HepG2 (cell line): Measurements from ENCODE around the gene RARA. TPM values are rescaled to one million over a fixed set of nuclear protein-coding genes. Genes with fewer than 3 reads are reported as not detected.

Experiments used
- ATAC-seq: fragments of 200-7000 bp; cut with Tn5 transposase; 3 replicates; pipeline ENCODE4 v1.9.1; 2020; ENCODE audit warnings: mild to moderate bottlenecking, moderate library complexity
- BruUV-seq: library from RNA; stranded (reverse); fragments of 400-500 nt; replicated peaks from 2 replicates; lab custom pipeline; 2021; lab: Mats Ljungman, UMichigan
- CTCF ChIA-PET: fragments of 300-600 bp; formaldehyde crosslinking; extraction: SDS; loops from one replicate; lab custom pipeline; 2021; ENCODE audit warnings: low total read pairs, inconsistent platforms, low intra/inter-chr PET ratio; lab: Yijun Ruan, JAX
- POLR2A ChIA-PET: fragments of 350-600 bp; sonication (Branson Sonifier 250); formaldehyde crosslinking; loops from one replicate; lab custom pipeline; 2020; ENCODE audit warnings: antibody characterized with exemption, inconsistent platforms; lab: Yijun Ruan, JAX
- DNase-seq: peaks from one replicate; pipeline ENCODE4 v3.0.0-alpha.2; 2015; ENCODE audit warnings: low spot score
- FAIRE-seq: peaks from 3 replicates; lab custom pipeline; 2011; peaks lifted over from hg19 to GRCh38; lab: Jason Lieb, UNC
- H2AFZ ChIP-seq: one replicate; pipeline ENCODE4 v1.6.1; 2011; ENCODE audit warnings: low read length, inconsistent platforms
- H3K27ac ChIP-seq: fragments of 300-600 bp; 3 replicates; pipeline ENCODE4 v1.8.0; 2011; ENCODE audit warnings: mixed run types, mild to moderate bottlenecking, mixed read lengths, low read length, inconsistent platforms; ENCODE audit not compliant: insufficient read depth; ENCODE audit errors: extremely low read length
- H3K27me3 ChIP-seq, 2 experiments: fragments of 200-600 bp in 1 of 2; 2 replicates in 1 of 2; 3 replicates in 1 of 2; pipeline versions ENCODE4 v1.6.0 to v1.8.0; 2011; ENCODE audit warnings: low read length in 2 of 2, mild to moderate bottlenecking in 2 of 2, moderate library complexity in 2 of 2, inconsistent platforms in 1 of 2; ENCODE audit not compliant: insufficient read depth in 2 of 2, control insufficient read depth in 1 of 2
- H3K36me3 ChIP-seq, 2 experiments: fragments of 200-600 bp in 1 of 2; replicated peaks in 1 of 2; 2 replicates in 1 of 2; 3 replicates in 1 of 2; pipeline versions ENCODE4 v1.5.1 to v1.8.0; 2011; ENCODE audit warnings: low read length in 2 of 2, inconsistent platforms in 1 of 2; ENCODE audit not compliant: insufficient read depth in 2 of 2, control insufficient read depth in 1 of 2
- H3K4me1 ChIP-seq: 2 replicates; pipeline ENCODE4 v1.5.1; 2012; ENCODE audit warnings: low read length, inconsistent platforms; ENCODE audit not compliant: insufficient read depth
- H3K4me2 ChIP-seq: 2 replicates; pipeline ENCODE4 v1.6.0; 2011; ENCODE audit warnings: low read depth, low read length, inconsistent platforms
- H3K4me3 ChIP-seq, 3 experiments: fragments of 200-600 bp in 1 of 3; sonication (generic), shearing (Covaris generic) in 1 of 3; replicated peaks in 1 of 3; 2 replicates each; pipeline ENCODE4 v1.5.1; 2011 to 2016; ENCODE audit warnings: low read length in 3 of 3, inconsistent platforms in 2 of 3, low read depth in 2 of 3, mild to moderate bottlenecking in 2 of 3, control low read depth in 1 of 3, mixed read lengths in 1 of 3; ENCODE audit not compliant: insufficient read depth in 1 of 3
- H3K79me2 ChIP-seq: one replicate; pipeline ENCODE4 v1.6.1; 2011; ENCODE audit warnings: low read length, inconsistent platforms; ENCODE audit not compliant: insufficient read depth
- H3K9ac ChIP-seq: 2 replicates; pipeline ENCODE4 v1.6.0; 2011; ENCODE audit warnings: mild to moderate bottlenecking, low read depth, low read length, inconsistent platforms; ENCODE audit not compliant: insufficient read depth
- H3K9me3 ChIP-seq: 2 replicates; pipeline ENCODE4 v1.5.1; 2012; ENCODE audit warnings: mild to moderate bottlenecking, low read length
- H4K20me1 ChIP-seq: 2 replicates; pipeline ENCODE4 v1.6.0; 2011; ENCODE audit warnings: inconsistent platforms, mild to moderate bottlenecking, low read length, moderate library complexity; ENCODE audit not compliant: insufficient read depth
- ATF7 ChIP-seq, 2 experiments: fragments of 450-650 bp in 1 of 2; sonication (generic) in 1 of 2; formaldehyde crosslinking in 1 of 2; IDR thresholded peaks; 2 replicates each; pipeline versions ENCODE4 v1.4.0 to v1.6.1; 2016 to 2020; ENCODE audit warnings: antibody characterized with exemption in 1 of 2, mild to moderate bottlenecking in 1 of 2, missing genetic modification reagents in 1 of 2
- MBNL3 ChIP-seq: fragments of 250-450 bp; sonication (Bioruptor Pico); conservative IDR thresholded peaks from 2 replicates; pipeline ENCODE4 v1.8.0; 2022; ENCODE audit warnings: mild to moderate bottlenecking, inconsistent platforms
- PLSCR1 ChIP-seq: sonication (generic); formaldehyde crosslinking; IDR thresholded peaks from 2 replicates; pipeline ENCODE4 v1.5.0; 2020; ENCODE audit warnings: missing genetic modification reagents, mild to moderate bottlenecking, borderline replicate concordance
- TBX2 ChIP-seq: sonication (generic); formaldehyde crosslinking; IDR thresholded peaks from 2 replicates; pipeline ENCODE4 v1.5.0; 2020; ENCODE audit warnings: missing genetic modification reagents, mild to moderate bottlenecking, borderline replicate concordance
- ZNF580 ChIP-seq: IDR thresholded peaks from 2 replicates; pipeline ENCODE4 v1.6.1; 2016; ENCODE audit warnings: low read depth, borderline replicate concordance
- ZNF609 ChIP-seq: sonication (generic); formaldehyde crosslinking; IDR thresholded peaks from 2 replicates; pipeline ENCODE4 v1.4.0; 2020; ENCODE audit warnings: mild to moderate bottlenecking, missing genetic modification reagents, borderline replicate concordance
- ZSCAN20 ChIP-seq: sonication (generic); formaldehyde crosslinking; IDR thresholded peaks from 2 replicates; pipeline ENCODE4 v1.4.0; 2020; ENCODE audit warnings: missing genetic modification reagents, mild to moderate bottlenecking, borderline replicate concordance
- WGBS: methylation state at CpG from one replicate; pipeline ENCODE4 v1.1.6; 2017; ENCODE audit warnings: low lambda C conversion rate; 5-methylcytosine and 5-hydroxymethylcytosine counted together
- in situ Hi-C: cut with HindIII; loops from 2 replicates; pipeline ENCODE4 v1.10.0; 2017; ENCODE audit warnings: low pct_unique_long_range_greater_than_20kb; ENCODE audit not compliant: extremely low pct_ligation_motif_present
- intact Hi-C: fragments of 100-400 bp; cut with micrococcal nuclease; formaldehyde crosslinking; loops from one replicate; pipeline ENCODE4 v1.10.0; 2022; ENCODE audit not compliant: unreplicated experiment
- polyA plus RNA-seq, 8 experiments: library from polyadenylated mRNA; depleted of rRNA in 3 of 8; stranded (reverse) in 7 of 8; unstranded in 1 of 8; fragments of >200 nt; fragmentation: Illumina TruSeq in 4 of 8; extraction: Trizol in 4 of 8; gene quantifications; 2 replicates each; pipeline versions ENCODE4 v1.2.1 to v1.2.3, GENCODE V29; 2011 to 2016; ENCODE audit warnings: low read depth in 4 of 8, missing spikeins in 1 of 8, mixed read lengths in 1 of 8; ENCODE audit not compliant: insufficient read depth in 1 of 8
- total RNA-seq, 5 experiments: library from RNA; depleted of rRNA; stranded (reverse); fragments of >200 nt; fragmentation: Illumina TruSeq; extraction: Trizol; gene quantifications; 2 replicates each; pipeline ENCODE4 v1.2.3, GENCODE V29; 2016; ENCODE audit warnings: low read depth in 1 of 5

Gene RARA
- total and polyA plus RNA-seq, 2 of the 13 experiments (the other 11 are each of a cell fraction or from before 2014, with no cell fraction given): 6.4 to 8.6 TPM

GRCh38 chr17:40348136-40348504 lies 39.1 kb downstream of the RARA start:
- TF ChIP-seq ZNF580 (CRISPR knock-in tag) (no peak), PLSCR1 (CRISPR knock-in tag) (no peak), ZNF609 (CRISPR knock-in tag) (no peak), TBX2 (CRISPR knock-in tag) (no peak), MBNL3 (CRISPR knock-in tag) (no peak), ATF7 (IDR thresholded peaks at IDR 0.05) (no peak), ATF7 (CRISPR knock-in tag; IDR thresholded peaks at IDR 0.05) (no peak), ZSCAN20 (no peak)
- Histone ChIP-seq H3K4me2 (peak overlapping the region; percentile 10; the same call in 1 of the 2 replicates), H4K20me1 (peaks cover 9% of the 10 kb centered on the region; the same call in 1 of the 2 replicates), H3K79me2 (peaks cover 28% of the 10 kb centered on the region), H3K9ac (no peak overlapping the region), H3K27ac (no peak overlapping the region), H3K4me1 (peaks cover 78% of the 10 kb centered on the region), H3K4me3 (no peak overlapping the region), H3K9me3 (no peaks in the 10 kb centered on the region), H3K27me3 (no peaks in the 10 kb centered on the region), H3K36me3 (peaks cover 25 to 36% of the 10 kb centered on the region in 2 experiments), H2AFZ (no peak overlapping the region)
- FAIRE-seq (no peak), DNase-seq (no peak), ATAC-seq (no peak)
- intact Hi-C loops: no loop called here
- BruUV-seq: no TSS peak
- in situ Hi-C loops: no loop called here
- ChIA-PET POLR2A (no interaction called here), CTCF (no interaction called here)
- 99% methylated on average over 5 of the region's 5 CpGs for WGBS
